GM19467 (cell line): Measurements from ENCODE around the gene BST1.

Source experiments
- ATAC-seq: cut with Tn5 transposase; IDR thresholded peaks from one replicate; pipeline ENCODE4 v1.9.1; 2021; ENCODE audit warnings: mild to moderate bottlenecking, moderate library complexity; ENCODE audit not compliant: unreplicated experiment

The BST1 gene

GRCh38 chr4:15702941-15703403, at the start of gene BST1:
BST1 (plus strand) TSS chr4:15703065; CDS start chr4:15703145, 80 bp downstream.
- ATAC-seq: peak; percentile 71

DNA sequence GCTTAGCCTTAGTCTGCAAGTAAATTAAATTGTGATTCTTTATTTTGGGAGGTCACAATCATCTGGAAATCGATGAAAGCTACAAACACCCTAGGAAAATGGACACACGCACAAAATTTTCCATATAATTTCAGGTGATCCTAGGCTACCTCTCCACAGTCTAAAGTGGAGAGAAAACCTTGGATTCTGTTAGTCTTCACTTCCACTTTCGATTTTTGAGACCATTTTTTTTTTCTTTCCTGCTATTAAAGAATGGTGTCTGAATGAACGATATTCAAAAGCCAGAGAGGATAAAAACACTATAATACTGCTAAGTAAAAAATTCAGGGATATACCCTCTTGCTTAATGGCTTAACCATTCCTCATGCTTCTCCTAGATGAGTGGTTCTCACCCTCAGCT, 49.4 kb upstream of the BST1 start:
- ATAC-seq: no peak

DNA sequence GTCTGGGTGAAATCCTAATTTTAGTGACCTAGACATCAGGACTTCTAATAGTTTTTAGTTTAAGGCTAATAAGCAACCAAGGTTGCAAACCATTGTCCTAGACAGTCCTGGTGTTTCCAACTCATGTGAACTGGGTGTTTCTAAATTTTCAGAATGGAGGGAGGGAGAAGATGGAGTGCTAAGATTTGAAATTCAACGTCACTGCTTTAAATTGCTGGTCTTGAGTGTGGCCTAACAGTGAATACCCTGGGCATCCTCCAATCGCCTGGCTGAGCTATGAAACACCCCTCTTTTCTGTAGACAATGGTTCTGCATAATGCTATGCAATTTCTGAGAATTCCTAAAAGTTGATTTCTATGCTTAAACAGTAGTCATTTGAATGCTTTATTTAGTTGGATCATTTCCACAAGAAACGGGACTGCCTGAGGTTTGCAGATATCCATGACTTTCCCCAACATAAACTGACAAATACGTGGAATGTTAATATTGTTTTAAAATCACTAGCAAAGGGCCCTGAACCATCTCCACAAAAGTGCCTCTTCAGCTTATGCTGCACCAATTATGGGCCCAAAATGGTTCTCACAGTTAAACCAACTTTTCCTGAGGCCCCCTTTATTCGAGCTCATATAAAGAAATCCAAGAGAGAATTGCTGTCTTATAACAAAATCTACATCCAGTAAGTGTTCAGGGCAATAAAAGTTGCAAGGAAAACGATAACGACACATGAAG, 48.8 kb upstream of the BST1 start:
- ATAC-seq: no peak

- peak; percentile 46 for ATAC-seq
Observed at GRCh38 chr4:15654593-15655222, 48.2 kb upstream of the BST1 start.

GRCh38 chr4:15655223-15656037, 47.4 kb upstream of the BST1 start, which contains the start of gene FBXL5:
FBXL5 (minus strand) TSS chr4:15655357; CDS start chr4:15655287, 70 bp downstream.
- peak; percentile 67 for ATAC-seq

- no peak for ATAC-seq
Observed at GRCh38 chr4:15656038-15656470, 46.8 kb upstream of the BST1 start.

- ATAC-seq: no peak
Observed at GRCh38 chr4:15657366-15657765, 45.5 kb upstream of the BST1 start.

GRCh38 chr4:15658136-15658770, 44.6 kb upstream of the BST1 start:
- no peak for ATAC-seq

- no peak for ATAC-seq
Observed at GRCh38 chr4:15658781-15659180, 44.1 kb upstream of the BST1 start.

DNA sequence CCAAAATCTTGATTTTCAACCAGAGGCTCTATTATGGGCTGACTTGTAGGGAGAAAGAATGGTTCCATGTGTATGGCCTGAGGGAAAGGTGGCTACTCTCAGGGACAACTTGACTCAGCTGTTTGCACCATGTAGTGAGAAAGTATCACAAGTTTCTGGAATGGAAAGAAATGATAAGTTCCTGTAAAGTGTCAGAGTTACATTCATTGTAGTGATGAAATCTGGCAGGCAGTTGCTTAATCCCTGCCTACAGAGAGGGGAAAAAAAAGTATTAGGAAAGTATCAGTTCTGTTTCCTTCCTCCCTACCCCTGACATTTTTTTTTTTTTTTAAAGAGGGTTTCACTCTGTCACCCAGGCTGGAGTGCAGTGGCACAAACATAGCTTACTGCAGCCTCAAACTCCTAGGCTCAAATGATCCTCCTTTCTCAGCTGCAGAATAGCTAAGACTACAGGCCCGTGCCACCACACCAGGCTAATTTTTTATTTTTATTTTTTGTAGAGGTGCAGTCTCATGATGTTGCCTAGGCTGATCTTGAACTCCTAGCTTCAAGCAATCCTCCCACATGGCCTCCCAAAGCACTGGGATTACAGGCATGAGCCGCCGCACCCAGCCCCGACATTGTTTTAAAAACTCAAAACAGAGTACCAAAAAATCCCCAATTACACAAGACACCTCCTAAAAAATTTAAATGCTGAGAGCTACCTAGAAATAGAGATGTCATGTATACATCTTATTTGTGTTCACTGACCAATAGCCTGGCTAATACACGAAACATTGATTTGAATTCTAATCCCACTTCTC, 42.9 kb upstream of the BST1 start:
- no peak for ATAC-seq

DNA sequence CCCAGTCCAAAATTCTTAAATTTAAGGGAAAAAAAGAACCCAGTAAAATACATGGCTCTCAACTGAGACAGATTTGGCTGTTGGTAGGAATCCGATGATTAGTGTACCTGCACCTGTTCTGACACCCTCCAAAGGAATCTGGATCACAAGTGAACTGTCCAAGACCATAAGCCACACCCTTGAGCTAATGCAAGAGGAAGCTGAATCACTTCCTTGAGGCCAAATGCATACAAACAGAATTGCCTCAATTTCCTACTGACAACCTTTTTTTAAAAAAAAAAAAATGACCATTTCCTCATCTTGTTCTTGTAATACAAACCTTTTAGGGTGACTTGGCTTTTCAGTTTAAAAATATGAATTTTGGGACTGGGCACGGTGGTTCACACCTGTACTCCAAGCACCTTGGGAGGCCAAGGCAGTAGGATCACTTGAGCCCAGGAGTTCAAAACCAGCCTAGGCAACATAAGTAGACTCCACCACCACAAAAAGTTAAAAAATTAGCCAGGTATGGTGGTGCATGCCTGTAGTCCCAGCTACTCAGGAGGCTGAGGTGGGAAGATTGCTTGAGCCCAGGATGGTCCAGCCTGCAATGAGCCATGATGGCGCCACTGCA, 37.0 kb upstream of the BST1 start:
- ATAC-seq: no peak

DNA sequence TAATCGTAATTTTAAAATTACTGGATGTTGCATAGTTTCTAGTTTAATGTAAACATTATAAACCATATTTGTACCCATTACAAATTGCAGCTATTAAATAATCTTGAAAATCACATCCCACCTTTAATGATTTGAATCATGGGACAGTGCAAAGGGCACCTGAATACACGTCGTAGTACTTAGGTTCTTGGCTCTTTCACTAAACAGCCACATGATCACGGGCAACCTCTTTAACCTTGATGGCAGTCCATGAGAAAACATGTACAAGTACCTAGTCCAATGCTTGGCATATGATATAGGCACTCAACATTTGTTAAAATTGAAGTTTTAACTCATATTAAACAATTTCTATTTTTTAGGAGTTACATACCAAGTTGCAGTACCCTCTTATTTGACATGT, 35.9 kb upstream of the BST1 start:
- ATAC-seq: no peak

DNA sequence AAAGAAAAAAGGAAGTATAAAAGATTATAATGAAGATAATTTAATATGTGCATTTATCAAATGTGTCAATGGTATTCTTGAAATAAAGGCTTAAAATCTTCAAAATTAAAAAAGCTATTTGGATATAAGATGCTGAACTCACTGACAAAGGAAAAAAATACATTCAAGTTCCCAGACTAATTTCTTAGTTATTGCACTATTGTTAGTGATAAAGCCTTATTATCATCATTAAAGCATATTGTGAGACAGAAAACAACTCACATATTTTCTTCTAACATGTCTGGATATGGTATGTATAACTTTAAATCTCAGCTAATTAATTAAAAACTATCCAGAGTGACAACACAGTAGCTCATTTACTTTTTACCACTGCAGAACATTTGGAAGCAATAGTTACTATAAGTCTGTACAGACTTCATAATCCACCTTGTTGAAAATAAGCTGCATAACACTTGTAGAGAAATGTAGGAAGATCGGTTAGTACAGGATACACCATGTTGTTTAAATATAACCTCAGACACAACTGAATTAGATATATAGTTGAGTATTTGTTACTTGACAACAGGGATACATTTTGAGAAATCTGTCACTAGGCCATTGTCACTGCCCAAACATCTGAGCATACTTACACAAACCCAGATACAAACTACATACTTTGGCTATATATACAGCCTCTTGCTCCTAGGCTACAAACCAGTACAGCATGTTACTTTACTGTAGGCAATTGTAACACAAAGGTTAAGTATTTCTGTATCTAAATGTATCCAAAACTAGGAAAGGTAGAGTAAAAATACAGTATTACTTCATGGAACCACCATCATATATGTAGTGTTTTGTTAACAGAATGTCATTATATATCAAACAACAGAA, 34.1 kb upstream of the BST1 start:
- ATAC-seq: no peak

GRCh38 chr4:15670576-15670975, 32.3 kb upstream of the BST1 start:
- ATAC-seq: no peak

DNA sequence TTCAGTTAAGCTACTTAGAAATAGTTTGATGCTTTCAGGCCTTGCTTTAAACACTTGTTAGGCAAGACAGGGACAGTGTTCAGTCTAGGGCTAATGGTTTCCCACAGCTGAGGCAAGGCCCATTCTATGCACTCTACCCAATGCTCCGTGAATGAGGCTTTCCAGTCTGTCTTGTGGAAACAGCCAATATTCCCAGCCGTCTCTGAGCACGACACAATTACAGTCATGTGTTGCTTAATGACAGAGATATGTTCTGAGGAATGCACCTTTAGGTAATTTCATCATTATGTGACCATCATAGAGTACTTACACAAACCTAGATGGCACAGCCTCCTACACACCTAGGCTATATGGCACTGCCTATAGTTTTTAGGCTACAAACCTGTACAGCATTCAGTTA, 30.8 kb upstream of the BST1 start:
- ATAC-seq: no peak

GRCh38 chr4:15673337-15673736, 29.5 kb upstream of the BST1 start:
- no peak for ATAC-seq

DNA sequence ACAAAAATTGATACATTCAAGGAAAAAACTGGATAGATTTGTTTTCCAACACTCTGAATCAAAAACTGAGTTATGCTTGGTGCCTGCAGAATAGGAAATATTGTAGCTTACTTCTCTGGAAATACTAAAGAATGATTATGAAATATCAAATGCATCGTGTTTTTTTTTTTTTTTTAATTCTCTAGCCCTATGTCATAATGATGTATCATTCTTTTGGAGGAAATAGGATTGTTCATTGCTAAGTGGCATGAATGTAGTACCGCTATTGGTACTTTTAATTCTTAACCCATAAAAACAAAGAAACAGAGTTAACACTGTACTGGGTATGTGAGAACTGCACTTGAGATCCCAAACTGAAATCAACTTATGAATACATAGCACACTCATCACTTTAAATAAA, 28.8 kb upstream of the BST1 start:
- no peak for ATAC-seq

GRCh38 chr4:15674926-15675325, 27.9 kb upstream of the BST1 start:
- no peak for ATAC-seq

- ATAC-seq: no peak
Observed at GRCh38 chr4:15675356-15675755, 27.5 kb upstream of the BST1 start.
